ENCODE results near the gene CES2. TPM values are rescaled to one million over a fixed set of nuclear protein-coding genes. Genes with fewer than 3 reads are reported as not detected.
"Not testable (repeated sequence)": the region's sequence is repeated elsewhere in the genome, so short reads cannot be mapped to it uniquely, and the experiment has no call there.

CES2 gene
- total and polyA plus RNA-seq, 5 donors = 32.4 to 47.6 (median 39.0) TPM

- Histone ChIP-seq H3K4me1 (ENCODE audit: control insufficient read depth, insufficient read depth, low read length) (no peaks in the 10 kb centered on the region), H3K9me3 (ENCODE audit: control insufficient read depth, low read length) (no peaks in the 10 kb centered on the region), H3K27ac (ENCODE audit: low read length) (no peak overlapping the region), H3K27me3 (ENCODE audit: control insufficient read depth, insufficient read depth) (no peaks in the 10 kb centered on the region), H3K4me3 (ENCODE audit: low read length) (no peak overlapping the region)
- WGBS = 58% methylated on average over 9 of the region's 9 CpGs
- ATAC-seq (no peak), DNase-seq (peak in 1 of 3 donors; percentile 16)
- intact Hi-C loops (cut with DNase I) = no loop called here
Measured at GRCh38 chr16:66972983-66973382, 37.7 kb downstream of the CES2 start.

- ATAC-seq = no peak
- intact Hi-C loops (cut with DNase I) = no loop called here
- 77% methylated on average over 6 of the region's 6 CpGs for WGBS
Measured at GRCh38 chr16:66973716-66974115, 38.4 kb downstream of the CES2 start.

GRCh38 chr16:66974156-66974931, 39.0 kb downstream of the CES2 start:
- H3K27ac ChIP-seq (ENCODE audit: low read length); ATAC-seq; intact Hi-C loops (cut with DNase I); DNase-seq; H3K4me1 ChIP-seq (ENCODE audit: control insufficient read depth, insufficient read depth, low read length); H3K27me3 ChIP-seq (ENCODE audit: control insufficient read depth, insufficient read depth); H3K9me3 ChIP-seq (ENCODE audit: control insufficient read depth, low read length); H3K4me3 ChIP-seq (ENCODE audit: low read length): not testable (repeated sequence)
- WGBS = 88% methylated on average over 32 of the region's 32 CpGs

More at GRCh38 chr16:66973716-66974115, 38.4 kb downstream of the CES2 start:
- no peak for DNase-seq
- Histone ChIP-seq H3K4me3 (ENCODE audit: low read length) (no peak overlapping the region), H3K4me1 (ENCODE audit: control insufficient read depth, insufficient read depth, low read length) (no peaks in the 10 kb centered on the region), H3K27ac (ENCODE audit: low read length) (no peak overlapping the region), H3K9me3 (ENCODE audit: control insufficient read depth, low read length) (no peaks in the 10 kb centered on the region), H3K27me3 (ENCODE audit: control insufficient read depth, insufficient read depth) (no peaks in the 10 kb centered on the region)

- H3K27me3 ChIP-seq (ENCODE audit: control insufficient read depth, insufficient read depth); H3K27ac ChIP-seq (ENCODE audit: low read length); DNase-seq; ATAC-seq; H3K9me3 ChIP-seq (ENCODE audit: control insufficient read depth, low read length); H3K4me3 ChIP-seq (ENCODE audit: low read length); H3K4me1 ChIP-seq (ENCODE audit: control insufficient read depth, insufficient read depth, low read length): not testable (repeated sequence)
- WGBS = 67% methylated on average over 11 of the region's 11 CpGs
- intact Hi-C loops (cut with DNase I) = loop anchor here in 1 of 4 donors (5.0 kb wide), 1 partner anchor 182 kb away; the partner anchor contains the start of genes FBXL8 and TRADD
Measured at GRCh38 chr16:66974932-66975246, 39.6 kb downstream of the CES2 start.

- intact Hi-C loops (cut with DNase I) = loop anchor here in 1 of 4 donors (5.0 kb wide), 1 partner anchor 182 kb away; the partner anchor contains the start of genes FBXL8 and TRADD
- no peak overlapping the region for H3K27ac ChIP-seq (ENCODE audit: low read length)
- H3K4me3 ChIP-seq (ENCODE audit: low read length) = no peak overlapping the region
- DNase-seq (no peak), ATAC-seq (no peak)
- no peaks in the 10 kb centered on the region for H3K27me3 ChIP-seq (ENCODE audit: control insufficient read depth, insufficient read depth)
- no peaks in the 10 kb centered on the region for H3K4me1 ChIP-seq (ENCODE audit: control insufficient read depth, insufficient read depth, low read length)
- H3K9me3 ChIP-seq (ENCODE audit: control insufficient read depth, low read length) = no peaks in the 10 kb centered on the region
- WGBS = 85% methylated on average over 14 of the region's 14 CpGs
Measured at GRCh38 chr16:66975302-66975893, 40.1 kb downstream of the CES2 start.

- Histone ChIP-seq H3K27ac (ENCODE audit: low read length) (no peak overlapping the region), H3K27me3 (ENCODE audit: control insufficient read depth, insufficient read depth) (no peaks in the 10 kb centered on the region), H3K4me1 (ENCODE audit: control insufficient read depth, insufficient read depth, low read length) (no peaks in the 10 kb centered on the region), H3K4me3 (ENCODE audit: low read length) (no peak overlapping the region), H3K9me3 (ENCODE audit: control insufficient read depth, low read length) (no peaks in the 10 kb centered on the region)
- intact Hi-C loops (cut with DNase I) = loop anchor here (2.0 to 5.0 kb wide), 4 partner anchors 174 to 181 kb away; partner anchors contain the start of genes B3GNT9 (in 1 of the 4), FBXL8 (in 1 of the 4) and TRADD (in 1 of the 4)
- DNase-seq (no peak), ATAC-seq (no peak)
- 62% methylated on average over 13 of the region's 13 CpGs for WGBS
Measured at GRCh38 chr16:66976746-66977145, 41.4 kb downstream of the CES2 start.

GRCh38 chr16:66977341-66978113, 42.2 kb downstream of the CES2 start:
- peak; percentile 93 to 95 for ATAC-seq
- intact Hi-C loops (cut with DNase I) = loop anchor here (2.0 to 5.0 kb wide), 4 partner anchors 173 to 180 kb away; partner anchors contain the start of genes B3GNT9 (in 1 of the 4), FBXL8 (in 1 of the 4) and TRADD (in 1 of the 4)
- H3K4me3 ChIP-seq (ENCODE audit: low read length) = no peak overlapping the region
- no peak overlapping the region for H3K27ac ChIP-seq (ENCODE audit: low read length)
- H3K9me3 ChIP-seq (ENCODE audit: control insufficient read depth, low read length) = no peaks in the 10 kb centered on the region
- DNase-seq = peak; percentile 88 to 96 (median 95)
- H3K27me3 ChIP-seq (ENCODE audit: control insufficient read depth, insufficient read depth) = no peaks in the 10 kb centered on the region
- no peaks in the 10 kb centered on the region for H3K4me1 ChIP-seq (ENCODE audit: control insufficient read depth, insufficient read depth, low read length)
- 29% methylated on average over 15 of the region's 15 CpGs for WGBS

GRCh38 chr16:66979011-66979717, 43.8 kb downstream of the CES2 start:
- peak; percentile 70 to 82 (median 71) for DNase-seq
- no peak overlapping the region for H3K27ac ChIP-seq (ENCODE audit: low read length)
- no peaks in the 10 kb centered on the region for H3K4me1 ChIP-seq (ENCODE audit: control insufficient read depth, insufficient read depth, low read length)
- WGBS = 63% methylated on average over 16 of the region's 16 CpGs
- H3K9me3 ChIP-seq (ENCODE audit: control insufficient read depth, low read length) = no peaks in the 10 kb centered on the region
- no peaks in the 10 kb centered on the region for H3K27me3 ChIP-seq (ENCODE audit: control insufficient read depth, insufficient read depth)
- intact Hi-C loops (cut with DNase I) = loop anchor here in 1 of 4 donors (5.0 kb wide), 1 partner anchor 178 kb away; the partner anchor contains the start of genes FBXL8 and TRADD
- ATAC-seq = peak; percentile 74 to 76
- no peak overlapping the region for H3K4me3 ChIP-seq (ENCODE audit: low read length)

GRCh38 chr16:66983033-66983432, 47.7 kb downstream of the CES2 start:
- intact Hi-C loops (cut with DNase I) = no loop called here
- no peak for DNase-seq
- H3K4me3 ChIP-seq (ENCODE audit: low read length) = no peak overlapping the region
- H3K27ac ChIP-seq (ENCODE audit: low read length) = no peak overlapping the region
- H3K27me3 ChIP-seq (ENCODE audit: control insufficient read depth, insufficient read depth) = no peaks in the 10 kb centered on the region
- ATAC-seq = no peak
- 94% methylated on average over 9 of the region's 9 CpGs for WGBS
- no peaks in the 10 kb centered on the region for H3K4me1 ChIP-seq (ENCODE audit: control insufficient read depth, insufficient read depth, low read length)
- no peaks in the 10 kb centered on the region for H3K9me3 ChIP-seq (ENCODE audit: control insufficient read depth, low read length)

- ATAC-seq = no peak
- DNase-seq = no peak
- H3K4me3 ChIP-seq (ENCODE audit: low read length) = no peak overlapping the region
- H3K4me1 ChIP-seq (ENCODE audit: control insufficient read depth, insufficient read depth, low read length) = no peaks in the 10 kb centered on the region
- H3K9me3 ChIP-seq (ENCODE audit: control insufficient read depth, low read length) = no peaks in the 10 kb centered on the region
- 94% methylated on average over 4 of the region's 4 CpGs for WGBS
- intact Hi-C loops (cut with DNase I) = no loop called here
- no peak overlapping the region for H3K27ac ChIP-seq (ENCODE audit: low read length)
- H3K27me3 ChIP-seq (ENCODE audit: control insufficient read depth, insufficient read depth) = no peaks in the 10 kb centered on the region
Measured at GRCh38 chr16:66984892-66985311, 49.6 kb downstream of the CES2 start.

Data from right cardiac atrium (tissue), 5 donors.